NT2/D1 (cell line): ENCODE results near the gene REC114.

ENCODE experiments used
- DNase-seq: peaks from one replicate; pipeline ENCODE4 v3.0.0-alpha.2; 2011; ENCODE audit warnings: low read depth, low spot score
- H3K27me3 ChIP-seq: 2 replicates; pipeline ENCODE4 v1.6.0; 2011; ENCODE audit warnings: mild to moderate bottlenecking; ENCODE audit not compliant: insufficient read length, insufficient read depth
- H3K36me3 ChIP-seq: 2 replicates; pipeline ENCODE4 v1.6.1; 2011; ENCODE audit warnings: mild to moderate bottlenecking, low read length, mixed read lengths; ENCODE audit not compliant: insufficient read depth, insufficient read length
- H3K4me1 ChIP-seq: 2 replicates; pipeline ENCODE4 v1.5.1; 2011; ENCODE audit not compliant: insufficient read depth, insufficient read length
- H3K4me3 ChIP-seq: 2 replicates; pipeline ENCODE4 v1.5.1; 2011; ENCODE audit warnings: low read depth; ENCODE audit not compliant: insufficient read length
- H3K9ac ChIP-seq: 2 replicates; pipeline ENCODE4 v1.6.0; 2011; ENCODE audit warnings: low read depth; ENCODE audit not compliant: insufficient read length
- H3K9me3 ChIP-seq: 2 replicates; pipeline ENCODE4 v1.5.1; 2011; ENCODE audit warnings: mild to moderate bottlenecking, low read length; ENCODE audit not compliant: insufficient read depth
- SUZ12 ChIP-seq: IDR thresholded peaks from 2 replicates; pipeline ENCODE4 v1.6.1; 2011; ENCODE audit not compliant: insufficient read length, insufficient read depth; ENCODE audit errors: extremely low read depth
- YY1 ChIP-seq: IDR thresholded peaks from 2 replicates; pipeline ENCODE4 v1.6.1; 2011; ENCODE audit not compliant: insufficient read length, insufficient read depth
- ZNF274 ChIP-seq: IDR thresholded peaks from 2 replicates; pipeline ENCODE4 v1.6.1; 2011; ENCODE audit warnings: mild to moderate bottlenecking, low read depth, low read length

Gene REC114

DNA sequence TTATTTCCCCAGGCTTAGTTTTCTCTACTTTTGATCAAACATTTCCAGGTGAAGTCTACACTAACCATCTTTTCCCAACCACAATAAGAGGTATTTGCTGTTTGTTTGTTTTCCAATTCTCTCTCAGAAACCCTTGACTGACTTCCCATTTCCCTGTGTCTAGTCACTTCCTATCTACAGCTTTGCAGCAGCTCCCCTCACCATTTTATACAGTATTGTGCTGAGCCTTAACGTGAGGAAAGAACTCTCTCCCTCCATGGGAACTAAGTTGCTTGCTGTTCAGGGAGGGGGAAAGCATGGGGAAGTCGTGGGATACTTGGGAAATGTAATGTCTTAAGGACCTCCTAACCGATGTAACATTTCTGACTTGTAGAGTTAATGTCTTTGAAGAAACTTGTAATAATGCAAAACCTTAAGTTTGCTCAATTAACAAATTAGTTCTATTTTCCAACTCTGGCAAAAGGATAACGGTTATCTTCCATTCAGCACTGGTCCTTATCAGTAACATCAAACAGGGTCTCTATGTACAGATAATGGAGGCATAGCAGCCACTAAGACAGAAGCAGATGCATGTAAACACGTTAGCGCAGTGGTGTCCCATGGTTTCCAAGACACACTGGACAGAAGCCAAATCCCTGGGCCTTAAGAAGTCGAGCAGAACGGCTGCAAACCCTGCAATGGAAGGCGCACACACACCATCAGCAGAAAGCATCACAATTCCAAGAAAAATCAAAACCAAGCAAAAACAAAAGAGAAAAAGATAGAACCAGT lies 150.5 kb downstream of the REC114 start:
- Histone ChIP-seq H3K4me1 (no peaks in the 10 kb centered on the region), H3K9ac (no peak overlapping the region), H3K9me3 (no peaks in the 10 kb centered on the region), H3K27me3 (no peaks in the 10 kb centered on the region), H3K36me3 (peaks cover 67% of the 10 kb centered on the region), H3K4me3 (no peak overlapping the region)
- DNase-seq = no peak
- TF ChIP-seq YY1 (no peak), ZNF274 (no peak), SUZ12 (no peak)

DNA sequence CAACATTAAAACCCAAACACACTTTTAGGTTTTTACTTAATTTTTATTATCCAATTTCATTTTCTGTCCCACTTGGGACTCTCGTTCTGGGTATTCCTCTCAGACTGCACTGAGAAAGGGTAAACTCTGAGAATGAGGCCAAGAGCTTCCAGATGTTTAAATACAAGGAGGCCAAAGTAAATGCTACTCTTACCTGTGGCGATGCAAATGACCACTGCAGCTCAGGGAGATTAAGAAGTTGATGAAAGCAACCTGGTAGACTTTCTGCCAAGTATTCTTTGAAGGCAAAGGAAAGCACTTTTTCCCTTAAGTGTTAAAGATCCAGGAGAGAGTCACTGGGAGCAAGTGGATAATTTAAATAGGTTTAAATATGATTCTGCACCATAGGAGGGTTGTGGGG lies 151.1 kb downstream of the REC114 start:
- Histone ChIP-seq H3K36me3 (peaks cover 61% of the 10 kb centered on the region), H3K9ac (no peak overlapping the region), H3K27me3 (no peaks in the 10 kb centered on the region), H3K4me3 (no peak overlapping the region), H3K9me3 (no peaks in the 10 kb centered on the region), H3K4me1 (no peaks in the 10 kb centered on the region)
- DNase-seq = no peak
- TF ChIP-seq YY1 = no peak
- TF ChIP-seq SUZ12 = no peak
- no peak for TF ChIP-seq ZNF274

DNA sequence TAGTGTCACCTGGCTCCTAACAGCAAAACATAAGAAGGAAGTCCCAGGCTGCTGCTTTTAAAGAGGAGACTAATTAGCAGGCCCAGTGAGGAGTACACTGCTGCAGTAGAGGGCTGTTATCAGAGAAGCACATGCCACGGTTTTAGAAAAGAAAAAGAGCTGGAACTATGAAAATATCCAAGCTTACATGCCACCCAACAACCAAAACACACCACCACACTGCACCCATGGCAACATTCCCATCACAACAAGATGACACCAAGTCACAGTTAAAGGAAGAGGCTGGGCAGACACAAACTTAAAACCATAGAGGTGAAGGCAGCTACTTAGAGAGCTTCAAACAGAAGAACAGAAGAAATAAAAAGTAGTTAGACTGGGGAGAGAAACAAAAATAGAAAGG lies 153.2 kb downstream of the REC114 start:
- H3K4me1 ChIP-seq = peaks cover 3% of the 10 kb centered on the region

GRCh38 chr15:73597036-73597638 lies 154.2 kb downstream of the REC114 start:
- Histone ChIP-seq H3K9ac (no peak overlapping the region), H3K4me1 (peaks cover 3% of the 10 kb centered on the region)
- TF ChIP-seq ZNF274 = no peak

More for the DNA sequence above, 153.2 kb downstream of the REC114 start:
- TF ChIP-seq ZNF274 = no peak
- no peak for TF ChIP-seq SUZ12
- no peak for TF ChIP-seq YY1
- H3K27me3 ChIP-seq = no peaks in the 10 kb centered on the region
- H3K9ac ChIP-seq = no peak overlapping the region
- H3K36me3 ChIP-seq = peaks cover 41% of the 10 kb centered on the region
- H3K9me3 ChIP-seq = no peaks in the 10 kb centered on the region
- DNase-seq = no peak
- H3K4me3 ChIP-seq = no peak overlapping the region

DNA sequence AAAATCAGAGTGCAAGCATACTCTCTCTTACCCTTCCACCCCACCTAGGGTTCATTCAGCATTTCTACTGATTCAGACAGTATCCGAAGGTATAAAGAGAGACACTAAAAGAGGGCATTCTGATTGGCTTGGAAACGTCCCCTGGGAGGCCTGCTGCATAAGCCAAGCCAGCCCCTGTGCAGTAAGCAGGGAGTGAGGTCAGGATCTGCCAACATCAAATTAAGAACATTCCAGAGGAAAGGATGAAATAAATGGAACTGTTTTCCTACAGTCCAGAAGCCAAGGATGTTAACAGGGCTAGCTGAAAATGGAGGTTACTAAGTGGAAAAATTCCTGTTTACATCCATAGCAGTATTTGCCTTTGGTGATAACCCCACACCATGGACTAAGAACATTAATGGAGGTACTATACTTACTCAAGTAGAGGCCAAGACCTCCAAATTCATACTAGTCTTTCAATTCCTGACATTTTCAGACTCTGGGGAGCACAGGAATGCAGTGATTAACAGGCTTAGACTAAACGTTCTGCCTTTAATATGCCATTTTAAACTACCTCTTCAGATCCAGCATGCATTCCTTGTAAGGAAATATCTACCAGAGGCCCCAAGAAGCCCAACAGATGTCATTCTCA lies 155.7 kb downstream of the REC114 start:
- Histone ChIP-seq H3K9ac (no peak overlapping the region), H3K4me1 (peaks cover 3% of the 10 kb centered on the region), H3K27me3 (no peaks in the 10 kb centered on the region), H3K4me3 (no peak overlapping the region), H3K36me3 (peaks cover 24% of the 10 kb centered on the region), H3K9me3 (no peaks in the 10 kb centered on the region)
- no peak for DNase-seq
- TF ChIP-seq YY1 = no peak
- no peak for TF ChIP-seq SUZ12
- TF ChIP-seq ZNF274 = no peak

More at GRCh38 chr15:73597036-73597638, 154.2 kb downstream of the REC114 start:
- no peaks in the 10 kb centered on the region for H3K27me3 ChIP-seq
- no peak for DNase-seq
- H3K9me3 ChIP-seq = no peaks in the 10 kb centered on the region
- H3K36me3 ChIP-seq = peaks cover 31% of the 10 kb centered on the region
- H3K4me3 ChIP-seq = no peak overlapping the region

- no peak for DNase-seq
- Histone ChIP-seq H3K9me3 (no peaks in the 10 kb centered on the region), H3K27me3 (no peaks in the 10 kb centered on the region), H3K36me3 (peaks cover 17% of the 10 kb centered on the region), H3K4me1 (peaks cover 3% of the 10 kb centered on the region), H3K4me3 (no peak overlapping the region), H3K9ac (no peak overlapping the region)
- TF ChIP-seq ZNF274 (no peak), SUZ12 (no peak), YY1 (no peak)
Observed at GRCh38 chr15:73599934-73600333, 157.0 kb downstream of the REC114 start.
